DMS53 treated with DMSO at 0.1 percent for 48 hours (cell line): Measurements from ENCODE around the gene VEZF1.

ENCODE experiments used
- DNase-seq: peaks from one replicate; lab custom pipeline; 2025; ENCODE audit not compliant: unreplicated experiment; lab: John Stamatoyannopoulos, UW

The VEZF1 gene

GRCh38 chr17:57931488-57932137, 56.4 kb downstream of the VEZF1 start:
- DNase-seq, result no peak

DNA sequence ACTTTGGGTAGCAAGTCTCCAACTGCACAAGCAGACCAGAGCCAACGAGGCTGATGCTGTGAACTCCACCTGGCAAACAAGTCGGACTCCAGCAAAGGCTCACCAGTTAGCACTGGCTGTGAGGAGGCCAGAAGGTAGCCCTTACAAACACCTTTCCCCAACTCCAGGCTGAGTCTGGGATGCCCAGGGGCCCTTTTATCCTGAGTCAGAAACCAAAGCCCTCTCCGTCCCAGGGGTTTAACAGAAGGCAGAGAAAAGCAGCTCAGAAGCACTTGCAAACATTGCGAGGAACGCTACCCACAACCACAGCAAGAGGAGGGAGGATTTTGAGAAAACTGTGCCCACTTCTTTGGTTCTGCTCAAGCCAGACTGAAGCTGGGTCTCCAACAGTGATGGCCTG, 57.8 kb downstream of the VEZF1 start:
- DNase-seq, result no peak

GRCh38 chr17:57929386-57929785, 58.7 kb downstream of the VEZF1 start:
- no peak for DNase-seq

DNA sequence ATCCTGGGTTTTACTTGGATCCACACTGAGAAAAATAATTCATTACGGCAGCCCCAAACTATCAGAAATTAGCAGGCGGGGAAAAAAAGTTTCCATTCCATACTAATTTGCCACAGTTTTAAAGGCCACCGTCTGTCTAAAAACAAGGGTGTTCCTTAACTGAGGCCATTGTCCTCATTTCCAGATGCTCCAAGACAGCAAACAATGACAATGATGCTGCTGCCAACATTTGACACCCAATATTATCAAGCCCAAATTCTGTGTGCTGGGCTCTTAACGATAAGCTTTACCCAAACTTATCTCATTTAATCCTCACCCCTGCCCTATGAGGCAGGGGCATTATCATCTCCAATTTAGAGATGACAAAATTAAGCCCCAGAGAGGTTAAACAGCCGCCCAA, 59.1 kb downstream of the VEZF1 start:
- DNase-seq, result no peak

DNA sequence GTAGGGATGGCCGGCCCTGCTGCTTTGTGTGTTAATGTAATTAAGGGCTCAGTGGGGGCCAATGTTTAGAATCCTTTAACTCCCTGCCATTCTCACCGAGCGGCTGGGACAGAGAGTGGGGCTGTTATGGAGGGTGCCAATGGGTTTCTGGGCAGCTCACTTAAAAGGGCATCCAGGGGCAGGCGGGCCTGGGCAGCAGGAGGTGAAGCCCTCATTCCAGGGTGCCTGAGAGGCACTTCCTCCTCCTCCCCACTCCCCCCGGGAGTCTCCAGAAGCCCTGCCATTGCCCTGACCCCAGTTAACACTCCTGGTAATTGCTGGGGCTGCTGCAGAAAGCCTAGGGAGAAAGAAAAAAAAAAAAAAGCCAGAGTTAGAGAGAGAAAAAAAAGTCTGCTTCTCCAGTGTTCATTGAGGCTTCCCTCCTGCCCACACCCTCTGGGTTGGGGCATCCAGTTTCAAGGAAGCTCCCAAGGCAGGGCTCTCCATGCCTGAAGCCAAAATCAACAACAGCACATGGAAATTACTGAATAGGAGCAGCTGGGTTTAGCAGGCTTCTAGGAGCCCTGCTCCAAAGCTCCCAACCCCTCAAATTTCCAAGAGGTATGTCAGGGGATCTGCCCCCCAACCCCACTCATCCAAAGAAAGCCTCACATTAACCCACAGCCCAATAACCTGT, 60.9 kb downstream of the VEZF1 start:
- DNase-seq, result no peak

DNA sequence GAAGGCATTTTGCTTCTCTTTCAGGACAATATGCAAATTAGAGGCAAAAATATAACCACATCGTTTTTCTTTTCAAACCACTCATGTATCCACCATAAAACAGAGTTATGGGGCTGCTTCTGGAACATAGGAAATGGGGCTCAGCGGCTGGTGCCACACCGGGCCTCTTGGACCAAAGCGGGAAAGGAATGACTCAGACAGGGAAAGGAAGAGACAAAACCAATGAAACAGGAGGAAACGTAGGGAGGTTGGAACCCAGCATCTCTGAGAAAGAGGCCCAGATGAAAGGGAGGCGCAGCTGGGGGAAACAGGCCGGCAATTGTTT, 61.4 kb downstream of the VEZF1 start:
- no peak for DNase-seq

- no peak for DNase-seq
These were observed 62.6 kb downstream of the VEZF1 start for GRCh38 chr17:57925361-57925990.

DNA sequence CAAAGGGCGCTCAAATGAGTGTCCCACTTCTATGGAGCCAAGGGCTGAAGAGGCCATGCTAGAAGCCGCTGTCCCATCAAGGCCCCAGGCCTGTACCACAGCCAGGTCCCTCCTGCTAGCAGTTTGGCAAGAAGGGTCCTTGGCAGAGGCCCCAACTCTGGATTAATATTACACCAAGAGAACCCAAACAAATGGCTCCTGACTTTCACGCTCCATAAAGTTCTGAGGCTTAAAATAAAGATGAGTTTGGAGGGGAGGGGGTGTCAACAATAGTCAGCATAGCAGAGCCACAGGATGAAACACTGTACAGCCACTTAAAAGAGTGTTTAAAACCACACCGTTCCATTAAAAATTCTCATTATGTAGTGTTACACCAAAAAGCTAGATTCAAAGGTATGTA, 63.4 kb downstream of the VEZF1 start:
- no peak for DNase-seq
